OCI-LY3 (cell line): ENCODE data around the gene IGFBP6.

Experiments
- CTCF ChIP-seq: fragments of 200-600, 300-600 bp; sonication (generic); IDR thresholded peaks from 2 replicates; pipeline ENCODE4 v1.5.1; 2014; ENCODE audit warnings: antibody characterized with exemption, low read length, low read depth
- EZH2phosphoT487 ChIP-seq: fragments of 200-600 bp; shearing (Covaris generic); IDR thresholded peaks from 2 replicates; pipeline ENCODE4 v1.6.1; 2018; ENCODE audit warnings: antibody characterized with exemption, mixed run types, low read depth

GRCh38 chr12:53056296-53056695 lies 41.2 kb upstream of the IGFBP6 start:
- TF ChIP-seq EZH2phosphoT487 = no peak
- TF ChIP-seq CTCF = no peak
